Heart left ventricle (tissue), 16 donors: ENCODE results near the gene BTN1A1. TPM values are rescaled to one million over a fixed set of nuclear protein-coding genes. Genes with fewer than 3 reads are reported as not detected.
A peak's percentile ranks its signal among the peaks of the same experiment; 100 is the strongest.

Source experiments
- ATAC-seq, 4 donors: fragments of 200-7000 bp; cut with Tn5 transposase; one replicate each; pipeline ENCODE4 v1.9.1; 2020 to 2022; ENCODE audit warnings: moderate library complexity in 4 of 4, mild to moderate bottlenecking in 3 of 4, moderate number of reproducible peaks in 1 of 4
- DNase-seq, 5 donors: peaks; one replicate each; pipeline ENCODE4 v3.0.0-alpha.2; 2020
- H3K27ac ChIP-seq, 12 donors: fragments of 200-600 bp; sonication (generic) in 4 of 12; one replicate each; pipeline versions ENCODE4 v1.5.0 to v1.8.0; 2016 to 2022; ENCODE audit warnings: mild to moderate bottlenecking in 2 of 12
- H3K27me3 ChIP-seq, 9 donors: fragments of 200-600 bp; sonication (generic) in 2 of 9; one replicate each; pipeline versions ENCODE4 v1.5.1 to v1.8.0; 2016 to 2022; ENCODE audit warnings: mild to moderate bottlenecking in 3 of 9
- H3K36me3 ChIP-seq, 9 donors: fragments of 200-600 bp; sonication (generic) in 2 of 9; one replicate each; pipeline versions ENCODE4 v1.5.0 to v1.8.0; 2018 to 2022; ENCODE audit warnings: mild to moderate bottlenecking in 2 of 9
- H3K4me1 ChIP-seq, 12 donors: fragments of 200-600 bp; sonication (generic) in 4 of 12; one replicate each; pipeline versions ENCODE4 v1.5.0 to v1.8.0; 2016 to 2022; ENCODE audit warnings: mild to moderate bottlenecking in 3 of 12
- H3K4me3 ChIP-seq, 12 donors: fragments of 200-600 bp; sonication (generic) in 4 of 12; one replicate each; pipeline versions ENCODE4 v1.5.0 to v1.8.0; 2017 to 2022; ENCODE audit warnings: mild to moderate bottlenecking in 9 of 12, moderate library complexity in 4 of 12
- H3K9me3 ChIP-seq, 12 donors: fragments of 200-600 bp; sonication (generic) in 4 of 12; one replicate each; pipeline versions ENCODE4 v1.5.0 to v1.8.0; 2016 to 2022; ENCODE audit warnings: mild to moderate bottlenecking in 1 of 12
- POLR2A ChIP-seq, 2 donors: fragments of 450-650 bp; IDR thresholded peaks; one replicate each; pipeline ENCODE4 v1.6.1; 2017; ENCODE audit warnings: antibody characterized with exemption in 2 of 2, mild to moderate bottlenecking in 2 of 2, moderate library complexity in 2 of 2
- WGBS, 4 donors: extraction: QIAGEN DNeasy Blood & Tissue Kit in 2 of 4; methylation state at CpG; one replicate each; pipeline versions ENCODE4 v1.1.5 to v1.1.7; 2013 to 2018; 5-methylcytosine and 5-hydroxymethylcytosine counted together
- intact Hi-C, 10 donors: fragments of 100-400 bp; cut with DNase I; formaldehyde crosslinking; loops; one replicate each; pipeline versions ENCODE4 v1.11.1 to v1.14.2; 2022
- polyA plus RNA-seq, 2 donors: library from polyadenylated mRNA; stranded (reverse); fragments of 200-250 nt; gene quantifications; one replicate each; pipeline ENCODE4 v1.2.3, GENCODE V29; 2013
- total RNA-seq, 9 donors: library from RNA; depleted of rRNA in 2 of 9; stranded (reverse); fragments of >200 nt in 2 of 9; fragmentation: NEBNext Ultra II Directional in 3 of 9; extraction: Animal tissue kit (Norgen Biotek cat#: 25700) in 3 of 9; gene quantifications; one replicate each; pipeline versions ENCODE4 v1.1.0 to v1.2.4, GENCODE V29; 2016 to 2023
- TF ChIP-seq, protein P1 (sequence below), 12 donors: fragments of 200-600 bp; sonication (generic) in 4 of 12; IDR thresholded peaks; one replicate each; pipeline versions ENCODE4 v1.5.0 to v1.8.0; 2018 to 2022; ENCODE audit warnings: antibody characterized with exemption in 12 of 12, mild to moderate bottlenecking in 5 of 12
- donor health status: ischemic (EF 13 %, LVEDD 7.1; RV severe dilation, severe dysfunction).
- donor health status: healthy with polysubstance abuse.
- donor health status: DM: no; HTN: yes; CAD: no.
- donor health status: DM: no; HTN: no; CAD: no.
- donor health status: ischemic (EF 25% LVEDD 6.9; RV normal size, moderate dysfunction).
- donor health status: ischemic (EF 25% LVEDD 5.7; RV mildly dilated, moderate dysfunction).
- donor health status: healthy.
- donor health status: DM: yes; HTN: yes; CAD: no.
- donor health status: ischemic (EF 35%, LVEDD 5.7; RV mildly dilated, moderate dysfunction).
- donor health status: nonischemic (EF 11% LVEDD 7.7; RV severe dilation, severe dysfunction).
- donor health status: DM: yes; HTN: yes; CAD: no.
- donor health status: PGD.
- donor health status: ischemic (EF 29% LVEDD 5.4; RV normal size, mild dysfunction).
- donor health status: nonischemic (EF 23%, LVEDD 6.1; RV moderate dilation, normal function).

Gene BTN1A1
- total and polyA plus RNA-seq, 11 donors: not detected

DNA sequence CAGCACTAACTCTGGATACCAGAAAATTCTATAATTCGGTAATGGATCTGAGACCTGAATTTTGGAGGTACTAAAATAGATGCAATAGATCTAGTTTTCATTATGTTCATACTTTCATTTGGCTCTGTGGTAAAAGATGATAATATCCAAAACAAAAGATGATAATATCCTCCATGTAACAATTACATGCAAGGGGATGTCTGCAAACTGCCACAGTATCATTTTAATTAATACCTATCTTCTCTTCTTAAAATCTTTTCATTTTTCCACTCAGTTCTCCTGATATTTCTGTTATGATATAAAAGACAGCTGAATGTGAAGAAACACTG is 26.7 kb upstream of the BTN1A1 start:
- intact Hi-C loops: loop anchor here in 2 of 10 donors (5.0 kb wide), 1 partner anchor 49 kb away; no protein-coding TSS in a partner anchor
- H3K27ac ChIP-seq: peak overlapping the region; percentile 84 to 97 (median 88)
- H3K36me3 ChIP-seq: peaks cover 0 to 18% (median 13%) of the 10 kb centered on the region in 9 donors
- H3K4me1 ChIP-seq: peaks cover 0 to 48% (median 7%) of the 10 kb centered on the region in 12 donors
- no peaks in the 10 kb centered on the region for H3K27me3 ChIP-seq
- no peak for TF ChIP-seq POLR2A (IDR thresholded peaks at IDR 0.05)
- TF ChIP-seq, protein P1, sequence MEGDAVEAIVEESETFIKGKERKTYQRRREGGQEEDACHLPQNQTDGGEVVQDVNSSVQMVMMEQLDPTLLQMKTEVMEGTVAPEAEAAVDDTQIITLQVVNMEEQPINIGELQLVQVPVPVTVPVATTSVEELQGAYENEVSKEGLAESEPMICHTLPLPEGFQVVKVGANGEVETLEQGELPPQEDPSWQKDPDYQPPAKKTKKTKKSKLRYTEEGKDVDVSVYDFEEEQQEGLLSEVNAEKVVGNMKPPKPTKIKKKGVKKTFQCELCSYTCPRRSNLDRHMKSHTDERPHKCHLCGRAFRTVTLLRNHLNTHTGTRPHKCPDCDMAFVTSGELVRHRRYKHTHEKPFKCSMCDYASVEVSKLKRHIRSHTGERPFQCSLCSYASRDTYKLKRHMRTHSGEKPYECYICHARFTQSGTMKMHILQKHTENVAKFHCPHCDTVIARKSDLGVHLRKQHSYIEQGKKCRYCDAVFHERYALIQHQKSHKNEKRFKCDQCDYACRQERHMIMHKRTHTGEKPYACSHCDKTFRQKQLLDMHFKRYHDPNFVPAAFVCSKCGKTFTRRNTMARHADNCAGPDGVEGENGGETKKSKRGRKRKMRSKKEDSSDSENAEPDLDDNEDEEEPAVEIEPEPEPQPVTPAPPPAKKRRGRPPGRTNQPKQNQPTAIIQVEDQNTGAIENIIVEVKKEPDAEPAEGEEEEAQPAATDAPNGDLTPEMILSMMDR (IDR thresholded peaks at IDR 0.05): no peak
- WGBS, 4 donors: 83 to 84% (median 83%) methylated on average over 1 of the region's 1 CpG
- DNase-seq (no peak), ATAC-seq (no peak)
- peak overlapping the region; percentile 4 to 62 (median 50) for H3K4me3 ChIP-seq
- peaks cover 0 to 11% (median 0%) of the 10 kb centered on the region in 12 donors for H3K9me3 ChIP-seq

DNA sequence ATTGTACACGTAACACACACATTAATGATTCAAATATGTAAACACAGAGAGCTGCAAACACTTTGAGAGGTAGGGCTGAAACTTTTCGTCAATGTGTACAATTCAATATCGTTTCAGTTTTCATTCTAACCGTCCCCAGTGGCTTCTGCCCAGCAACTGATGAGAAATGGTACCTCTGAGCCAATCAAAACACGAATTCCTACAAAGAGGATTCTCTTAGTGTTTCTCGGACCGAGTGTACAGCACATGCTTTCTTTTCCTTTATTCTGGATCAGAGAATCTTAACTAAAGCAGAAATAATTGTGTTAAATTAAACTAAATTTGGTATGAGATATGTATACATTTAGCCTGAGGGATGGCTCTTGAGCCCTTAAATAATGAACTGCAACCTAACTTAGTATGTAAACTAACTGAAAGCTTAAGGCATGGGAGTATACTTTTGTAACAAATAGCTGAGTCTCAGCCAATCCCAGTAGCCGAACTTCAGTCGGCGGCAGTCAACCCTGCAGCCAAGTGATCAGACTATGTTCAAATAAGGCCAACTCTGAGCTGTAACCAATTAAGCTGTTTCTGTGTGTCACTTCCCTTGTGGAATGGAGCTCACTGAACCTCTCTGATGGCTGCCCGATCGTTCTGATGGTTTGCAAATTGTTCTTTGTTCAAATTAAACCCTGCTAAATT is 26.2 kb upstream of the BTN1A1 start:
- Histone ChIP-seq H3K27ac (peak overlapping the region; percentile 84 to 97 (median 88)), H3K4me1 (peaks cover 0 to 51% (median 7%) of the 10 kb centered on the region in 12 donors), H3K36me3 (peaks cover 0 to 13% (median 8%) of the 10 kb centered on the region in 9 donors), H3K27me3 (no peaks in the 10 kb centered on the region), H3K9me3 (peaks cover 0 to 11% (median 0%) of the 10 kb centered on the region in 12 donors), H3K4me3 (peak overlapping the region; percentile 4 to 62 (median 50))
- 0 to 5% (median 2%) methylated on average over 12 of the region's 12 CpGs for WGBS, 4 donors
- intact Hi-C loops: loop anchor here in 2 of 10 donors (5.0 kb wide), 1 partner anchor 48 kb away; no protein-coding TSS in a partner anchor
- DNase-seq: peak; percentile 78 to 86 (median 82)
- ATAC-seq: peak; percentile 97 to 98 (median 98)
- peak in 1 of 2 donors; percentile 71 for TF ChIP-seq POLR2A (IDR thresholded peaks at IDR 0.05)
- TF ChIP-seq, protein P1 (IDR thresholded peaks at IDR 0.05): no peak

DNA sequence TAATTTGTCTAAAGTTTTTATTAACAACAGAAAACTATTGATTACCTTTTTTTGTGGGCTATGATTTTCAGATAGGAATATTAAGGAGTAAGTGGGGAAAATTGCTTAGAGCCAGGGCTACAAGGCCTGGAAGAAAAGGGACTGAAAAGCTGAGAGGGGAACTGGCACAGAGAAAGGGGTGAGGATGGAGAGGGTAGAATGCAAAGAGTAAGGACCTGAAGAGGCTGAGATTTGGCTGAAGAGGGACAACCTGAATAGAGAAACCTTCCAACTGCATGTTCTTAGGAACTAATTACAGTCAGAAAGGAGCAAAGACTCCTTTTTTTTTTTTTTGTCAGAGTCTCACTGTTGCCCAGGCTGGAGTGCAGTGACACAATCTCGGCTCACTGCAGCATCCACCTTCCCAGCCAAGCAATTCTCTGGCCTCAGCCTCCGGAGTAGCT is 25.6 kb upstream of the BTN1A1 start:
- DNase-seq: no peak
- peaks cover 0 to 11% (median 0%) of the 10 kb centered on the region in 12 donors for H3K9me3 ChIP-seq
- peak overlapping the region; percentile 84 to 97 (median 88) for H3K27ac ChIP-seq
- WGBS, 4 donors: 27 to 50% (median 44%) methylated on average over 2 of the region's 2 CpGs
- peaks cover 0 to 55% (median 7%) of the 10 kb centered on the region in 12 donors for H3K4me1 ChIP-seq
- H3K36me3 ChIP-seq: peaks cover 0 to 7% (median 2%) of the 10 kb centered on the region in 9 donors
- H3K27me3 ChIP-seq: no peaks in the 10 kb centered on the region
- H3K4me3 ChIP-seq: peak overlapping the region; percentile 4 to 62 (median 50)
- ATAC-seq: peak in 1 of 4 donors; percentile 10
- no peak for TF ChIP-seq POLR2A (IDR thresholded peaks at IDR 0.05)
- TF ChIP-seq, protein P1 (IDR thresholded peaks at IDR 0.05): no peak
- intact Hi-C loops: loop anchor here in 2 of 10 donors (5.0 kb wide), 1 partner anchor 48 kb away; no protein-coding TSS in a partner anchor
